PFSK-1 (cell line): ENCODE data around the gene COL24A1.

Experiments
- POLR2AphosphoS5 ChIP-seq: IDR thresholded peaks from 2 replicates; pipeline ENCODE4 v1.6.1; 2012; ENCODE audit warnings: low read depth, mild to moderate bottlenecking, control low read depth, low read length, moderate library complexity
- SIN3A ChIP-seq: IDR thresholded peaks from 2 replicates; pipeline ENCODE4 v1.6.1; 2012; ENCODE audit warnings: mild to moderate bottlenecking, low read length, moderate library complexity, borderline replicate concordance; ENCODE audit not compliant: insufficient read depth
- TAF1 ChIP-seq: IDR thresholded peaks from 2 replicates; pipeline ENCODE4 v1.6.1; 2012; ENCODE audit warnings: low read length, control low read depth, borderline replicate concordance; ENCODE audit not compliant: insufficient read depth
- TF ChIP-seq, protein P1 (sequence below), 2 experiments: IDR thresholded peaks; 2 replicates each; pipeline versions ENCODE4 v1.6.1 to v1.8.0; 2011 to 2012; ENCODE audit warnings: low read depth in 2 of 2, low read length in 2 of 2, control low read depth in 1 of 2, inconsistent platforms in 1 of 2, mild to moderate bottlenecking in 1 of 2, moderate library complexity in 1 of 2; ENCODE audit not compliant: insufficient read depth in 1 of 2

GRCh38 chr1:86018283-86018923, 138.2 kb downstream of the COL24A1 start:
- no peak for TF ChIP-seq TAF1
- TF ChIP-seq POLR2AphosphoS5 = no peak
- TF ChIP-seq, protein P1, sequence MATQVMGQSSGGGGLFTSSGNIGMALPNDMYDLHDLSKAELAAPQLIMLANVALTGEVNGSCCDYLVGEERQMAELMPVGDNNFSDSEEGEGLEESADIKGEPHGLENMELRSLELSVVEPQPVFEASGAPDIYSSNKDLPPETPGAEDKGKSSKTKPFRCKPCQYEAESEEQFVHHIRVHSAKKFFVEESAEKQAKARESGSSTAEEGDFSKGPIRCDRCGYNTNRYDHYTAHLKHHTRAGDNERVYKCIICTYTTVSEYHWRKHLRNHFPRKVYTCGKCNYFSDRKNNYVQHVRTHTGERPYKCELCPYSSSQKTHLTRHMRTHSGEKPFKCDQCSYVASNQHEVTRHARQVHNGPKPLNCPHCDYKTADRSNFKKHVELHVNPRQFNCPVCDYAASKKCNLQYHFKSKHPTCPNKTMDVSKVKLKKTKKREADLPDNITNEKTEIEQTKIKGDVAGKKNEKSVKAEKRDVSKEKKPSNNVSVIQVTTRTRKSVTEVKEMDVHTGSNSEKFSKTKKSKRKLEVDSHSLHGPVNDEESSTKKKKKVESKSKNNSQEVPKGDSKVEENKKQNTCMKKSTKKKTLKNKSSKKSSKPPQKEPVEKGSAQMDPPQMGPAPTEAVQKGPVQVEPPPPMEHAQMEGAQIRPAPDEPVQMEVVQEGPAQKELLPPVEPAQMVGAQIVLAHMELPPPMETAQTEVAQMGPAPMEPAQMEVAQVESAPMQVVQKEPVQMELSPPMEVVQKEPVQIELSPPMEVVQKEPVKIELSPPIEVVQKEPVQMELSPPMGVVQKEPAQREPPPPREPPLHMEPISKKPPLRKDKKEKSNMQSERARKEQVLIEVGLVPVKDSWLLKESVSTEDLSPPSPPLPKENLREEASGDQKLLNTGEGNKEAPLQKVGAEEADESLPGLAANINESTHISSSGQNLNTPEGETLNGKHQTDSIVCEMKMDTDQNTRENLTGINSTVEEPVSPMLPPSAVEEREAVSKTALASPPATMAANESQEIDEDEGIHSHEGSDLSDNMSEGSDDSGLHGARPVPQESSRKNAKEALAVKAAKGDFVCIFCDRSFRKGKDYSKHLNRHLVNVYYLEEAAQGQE (IDR thresholded peaks at IDR 0.05; ENCODE audit: insufficient read depth in 1 of 2, low read depth in 2 of 2, low read length in 2 of 2) = no peak
- TF ChIP-seq SIN3A = no peak
